A673 (cell line): Measurements from ENCODE around the gene CST5.

Experiments used
- CTCF ChIP-seq: fragments of 300-800, 200-600 bp; sonication (generic); conservative IDR thresholded peaks from 2 replicates; pipeline ENCODE4 v1.5.1; 2017; ENCODE audit warnings: low read depth, mild to moderate bottlenecking, antibody characterized with exemption, low read length, moderate library complexity, mixed read lengths
- EZH2 ChIP-seq: fragments of 200-600 bp; sonication (generic); IDR thresholded peaks from 2 replicates; pipeline ENCODE4 v1.6.1; 2017; ENCODE audit warnings: borderline replicate concordance, low read depth, mild to moderate bottlenecking, mixed read lengths, antibody characterized with exemption, low read length; ENCODE audit not compliant: poor library complexity, severe bottlenecking

GRCh38 chr20:23877524-23877923, 2.0 kb downstream of the CST5 start:
- TF ChIP-seq CTCF (no peak), EZH2 (no peak)
